LoVo (cell line): Measurements from ENCODE around the gene CORO2B.
"Not testable (repeated sequence)": the region's sequence is repeated elsewhere in the genome, so short reads cannot be mapped to it uniquely, and the experiment has no call there.

Experiments
- DNase-seq: peaks from one replicate; pipeline ENCODE4 v3.0.0-alpha.2; 2016; ENCODE audit warnings: low spot score

CORO2B gene

DNA sequence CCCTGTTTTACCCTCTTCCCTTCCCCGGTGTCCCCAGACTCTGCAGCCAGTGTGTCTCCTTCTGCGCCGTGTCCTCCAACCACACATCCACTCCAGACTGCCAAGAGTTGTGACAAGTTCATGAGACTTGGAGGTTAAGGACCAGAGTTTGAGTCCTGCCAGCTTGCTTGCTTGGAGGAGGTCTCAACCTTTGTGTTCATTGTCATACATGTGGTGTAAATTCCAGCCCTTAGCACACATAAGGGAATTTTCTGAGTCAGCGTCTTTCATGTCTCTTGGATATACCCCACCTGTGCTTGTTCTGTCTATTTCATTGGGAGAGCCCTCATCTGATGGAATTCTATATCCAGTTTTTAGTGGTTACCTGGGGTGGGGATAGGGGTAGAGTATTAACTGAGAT lies 13.3 kb downstream of the CORO2B start:
- no peak for DNase-seq

DNA sequence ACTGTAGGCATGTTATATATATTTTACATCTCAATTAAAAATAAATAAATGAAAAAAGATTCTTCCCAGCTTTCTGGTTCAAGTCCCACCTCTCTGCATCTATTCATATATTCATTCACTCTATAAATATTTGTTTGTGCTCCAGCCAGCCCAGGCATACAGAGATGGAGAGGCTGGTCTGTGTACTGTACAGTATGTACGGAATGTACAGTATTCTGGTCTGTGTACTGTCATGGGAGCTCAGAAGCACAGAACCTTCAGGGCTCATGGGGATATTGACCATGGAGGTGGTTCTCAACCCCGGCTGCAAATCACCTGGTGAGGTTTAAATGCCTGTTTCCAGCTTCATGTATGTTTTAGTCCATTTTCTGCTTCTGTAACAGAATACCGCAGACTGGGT lies 13.8 kb downstream of the CORO2B start:
- DNase-seq = no peak

- no peak for DNase-seq
Observed at GRCh38 chr15:68593341-68593740, 14.5 kb downstream of the CORO2B start.

GRCh38 chr15:68593828-68594532 lies 15.2 kb downstream of the CORO2B start:
- no peak for DNase-seq

DNA sequence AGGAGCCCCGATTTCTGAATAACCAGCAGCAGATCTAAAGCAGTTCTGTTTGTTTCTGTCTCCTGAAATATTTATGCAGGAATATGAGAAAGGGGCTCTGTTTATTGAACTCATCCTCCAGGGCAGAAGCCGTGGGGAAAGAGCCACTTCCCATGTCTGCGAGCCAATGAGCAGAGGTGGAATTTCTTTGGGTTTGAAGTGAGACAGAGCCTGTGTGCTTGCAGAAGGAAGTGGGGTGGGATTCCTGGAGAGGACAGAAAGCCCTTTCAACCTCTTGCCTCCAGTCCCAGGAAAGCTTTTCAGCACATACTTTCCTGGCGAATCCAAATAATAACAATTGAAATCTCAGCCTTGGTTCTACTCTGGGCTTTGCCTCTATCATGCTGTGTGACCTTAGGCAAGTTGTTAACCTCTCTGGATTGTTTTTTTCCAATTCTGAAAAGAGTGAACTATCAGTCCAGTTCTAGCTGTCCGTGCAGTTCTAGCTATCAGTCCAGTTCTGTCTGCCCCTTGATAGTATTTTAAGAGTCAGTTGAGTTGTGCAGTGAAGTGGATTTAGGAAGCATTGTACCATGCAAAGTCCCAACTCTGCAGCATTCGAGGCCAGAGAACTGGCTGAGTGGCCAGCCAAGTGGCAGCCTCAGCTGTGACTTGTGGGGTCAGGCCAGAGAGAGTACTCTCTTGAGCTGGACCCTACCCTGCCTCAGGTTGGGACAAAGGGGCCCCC lies 15.9 kb downstream of the CORO2B start:
- DNase-seq = no peak

DNA sequence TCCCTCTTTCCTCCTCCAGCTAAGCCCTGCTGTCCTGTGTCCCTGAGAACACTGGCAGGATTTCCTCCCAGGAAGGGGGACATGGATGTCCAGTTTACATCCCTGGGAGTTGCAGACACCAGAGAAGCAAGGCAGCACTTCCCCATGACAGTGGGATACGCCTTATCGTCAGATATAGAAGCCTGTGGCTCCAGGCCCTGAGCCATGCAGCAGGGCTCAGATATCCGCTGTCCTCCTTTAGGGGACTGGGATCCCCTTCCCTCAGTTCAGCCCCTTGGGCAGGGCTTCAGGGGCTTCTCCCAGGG lies 16.4 kb downstream of the CORO2B start:
- DNase-seq = no peak

DNA sequence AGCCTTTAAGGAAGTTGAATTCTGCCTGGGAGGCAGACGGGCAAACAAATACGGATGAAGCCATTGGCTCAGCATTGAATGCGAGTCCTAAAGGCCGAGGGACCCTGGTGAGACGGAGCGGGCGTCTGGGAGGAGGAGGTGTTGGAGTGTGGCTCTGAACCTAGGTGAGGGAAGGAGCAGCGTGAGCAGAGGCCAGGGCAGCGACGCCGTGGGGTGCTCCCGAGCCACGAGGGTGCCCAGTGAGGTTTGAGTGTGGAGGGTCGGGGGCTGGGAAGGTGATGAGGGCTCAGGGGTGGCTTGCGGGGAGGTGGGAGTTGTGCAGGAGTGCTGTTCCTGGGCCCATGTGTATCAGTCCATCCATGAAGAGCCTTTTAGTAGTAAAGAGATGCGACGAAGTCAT lies 17.0 kb downstream of the CORO2B start:
- DNase-seq = no peak

DNA sequence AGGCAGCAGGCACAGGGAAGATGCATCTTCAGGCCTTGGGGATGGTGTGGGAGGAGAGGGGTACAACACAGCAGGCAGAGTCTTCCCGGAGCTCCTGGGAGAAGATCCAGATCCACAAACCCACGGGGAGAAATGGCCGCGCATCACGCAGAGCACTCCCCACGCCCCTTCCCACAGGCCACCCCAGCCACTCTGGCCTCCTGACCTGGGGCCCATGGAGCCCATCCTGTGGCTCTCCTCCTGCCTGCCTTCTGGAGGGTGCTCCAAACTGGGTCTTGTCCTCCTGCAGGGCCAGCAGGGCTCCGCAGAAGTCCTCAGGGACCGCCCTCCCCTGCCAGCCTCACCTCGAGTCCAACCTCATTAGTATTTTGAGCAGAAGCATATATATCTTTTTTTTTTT lies 17.9 kb downstream of the CORO2B start:
- no peak for DNase-seq

DNA sequence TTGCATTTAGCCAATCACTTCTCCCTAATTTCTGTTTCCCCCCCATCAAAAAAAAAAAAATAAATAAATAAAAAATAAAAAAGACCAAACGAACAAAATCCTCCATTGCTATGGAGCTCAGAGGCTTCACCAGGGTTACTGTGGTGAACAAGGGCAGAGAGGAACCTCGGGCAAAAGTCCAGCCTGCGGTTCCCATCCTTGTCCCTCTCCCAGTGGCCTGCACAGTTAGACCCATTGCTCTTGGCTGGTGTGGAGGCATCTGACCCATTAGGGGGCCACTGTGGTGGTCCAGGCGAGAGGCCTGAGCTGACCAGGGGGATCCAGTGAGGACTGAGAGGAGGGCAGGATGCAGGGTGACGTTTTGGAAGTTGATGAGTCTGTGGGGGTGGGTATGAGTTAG lies 18.8 kb downstream of the CORO2B start:
- no peak for DNase-seq

DNA sequence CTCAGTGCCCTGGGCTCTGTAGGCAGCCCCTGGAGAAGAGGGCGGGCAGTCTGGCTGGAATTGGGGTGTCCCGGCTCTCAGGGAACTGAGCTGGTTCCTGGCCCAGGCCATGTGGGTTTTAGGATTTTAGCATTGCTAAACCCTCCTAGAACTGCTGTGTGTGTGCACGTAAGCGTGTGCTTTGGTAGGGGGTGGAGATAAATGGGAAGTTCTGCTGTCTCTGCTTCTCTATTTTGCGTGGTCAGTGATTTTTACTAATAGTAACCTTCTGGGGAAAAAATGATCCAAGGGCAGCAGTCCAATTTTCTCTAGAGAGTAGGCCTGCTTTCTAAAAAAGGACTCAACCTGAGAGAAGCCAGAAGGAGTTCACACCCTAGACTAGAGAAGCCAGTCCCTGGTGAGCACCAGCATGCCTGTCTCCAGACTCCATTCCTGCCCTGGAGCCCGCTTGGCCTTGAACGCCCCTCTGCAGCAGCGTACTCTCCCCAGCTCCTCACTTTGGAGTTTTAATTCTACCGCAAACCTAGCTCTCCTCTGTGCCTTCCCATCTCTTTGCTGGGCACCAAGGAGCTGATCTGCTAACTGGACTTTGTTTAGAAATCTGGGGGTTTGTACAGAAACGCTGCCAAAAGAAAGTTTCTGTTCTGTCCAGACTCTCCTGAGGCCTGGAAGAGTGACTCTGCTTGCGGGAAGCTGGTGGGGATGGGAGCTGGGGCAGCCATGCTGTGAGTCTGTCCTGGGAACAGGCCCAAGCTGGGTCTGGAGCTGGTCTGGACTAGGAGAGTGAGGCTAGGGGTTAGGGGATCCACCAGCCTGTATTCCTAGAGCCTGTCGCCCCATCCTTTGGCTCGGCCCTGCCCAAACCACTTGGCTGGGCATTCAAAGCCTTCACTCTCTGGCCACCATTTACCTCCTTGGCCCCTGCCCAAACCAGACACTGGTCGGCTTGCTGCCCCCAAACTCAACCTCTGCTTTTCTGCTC lies 19.7 kb downstream of the CORO2B start:
- DNase-seq = no peak

GRCh38 chr15:68599153-68599545 lies 20.4 kb downstream of the CORO2B start:
- DNase-seq = no peak

- DNase-seq = no peak
Observed at GRCh38 chr15:68599560-68600071, 20.8 kb downstream of the CORO2B start.

DNA sequence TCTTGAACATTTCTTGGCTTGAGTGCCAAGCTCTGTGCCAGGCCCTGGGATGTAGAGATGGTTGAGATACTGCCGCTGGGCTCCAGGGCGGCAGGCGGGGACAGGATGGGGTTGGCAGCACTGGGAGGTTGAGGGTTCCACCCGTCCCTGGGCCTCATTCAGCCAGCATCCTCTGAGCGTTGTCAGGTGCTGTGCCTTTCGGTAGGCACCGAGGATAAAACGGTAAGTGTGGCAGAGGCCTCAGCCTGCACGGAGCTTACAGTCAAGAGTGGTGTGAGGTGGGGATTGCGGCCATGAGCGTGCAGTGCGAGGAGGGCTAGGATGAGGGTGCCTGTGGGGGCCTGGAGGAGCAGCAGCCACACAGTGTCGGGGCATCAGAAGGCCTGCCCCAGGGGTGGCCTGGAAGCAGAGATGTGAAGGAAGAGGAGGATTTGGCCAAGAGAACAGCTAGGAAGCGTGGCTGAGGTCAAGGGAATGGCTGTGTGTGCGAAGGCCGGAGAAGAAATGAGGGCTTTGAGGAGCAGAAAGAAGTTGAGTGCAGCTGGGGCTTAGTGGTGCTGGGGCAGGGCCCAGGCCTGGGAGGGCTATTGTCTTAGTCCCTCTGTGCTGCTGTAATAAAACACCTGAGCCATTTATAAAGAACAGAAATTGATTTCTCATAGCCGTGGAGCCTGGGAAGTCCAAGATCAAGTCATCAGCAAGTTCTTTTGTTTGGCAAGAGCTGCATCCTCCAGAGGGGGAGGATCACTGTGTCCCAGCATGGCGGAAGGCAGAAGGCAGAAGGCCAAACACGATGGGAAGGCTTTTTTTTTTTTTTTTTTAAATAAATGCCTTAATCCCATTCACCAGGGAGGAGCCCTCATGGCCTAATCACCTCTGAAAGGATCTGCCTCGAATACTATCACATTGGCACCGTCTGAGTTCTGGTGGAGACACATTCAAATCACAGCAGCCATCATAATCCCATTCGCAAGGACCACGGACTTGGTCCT lies 22.7 kb downstream of the CORO2B start:
- no peak for DNase-seq

DNA sequence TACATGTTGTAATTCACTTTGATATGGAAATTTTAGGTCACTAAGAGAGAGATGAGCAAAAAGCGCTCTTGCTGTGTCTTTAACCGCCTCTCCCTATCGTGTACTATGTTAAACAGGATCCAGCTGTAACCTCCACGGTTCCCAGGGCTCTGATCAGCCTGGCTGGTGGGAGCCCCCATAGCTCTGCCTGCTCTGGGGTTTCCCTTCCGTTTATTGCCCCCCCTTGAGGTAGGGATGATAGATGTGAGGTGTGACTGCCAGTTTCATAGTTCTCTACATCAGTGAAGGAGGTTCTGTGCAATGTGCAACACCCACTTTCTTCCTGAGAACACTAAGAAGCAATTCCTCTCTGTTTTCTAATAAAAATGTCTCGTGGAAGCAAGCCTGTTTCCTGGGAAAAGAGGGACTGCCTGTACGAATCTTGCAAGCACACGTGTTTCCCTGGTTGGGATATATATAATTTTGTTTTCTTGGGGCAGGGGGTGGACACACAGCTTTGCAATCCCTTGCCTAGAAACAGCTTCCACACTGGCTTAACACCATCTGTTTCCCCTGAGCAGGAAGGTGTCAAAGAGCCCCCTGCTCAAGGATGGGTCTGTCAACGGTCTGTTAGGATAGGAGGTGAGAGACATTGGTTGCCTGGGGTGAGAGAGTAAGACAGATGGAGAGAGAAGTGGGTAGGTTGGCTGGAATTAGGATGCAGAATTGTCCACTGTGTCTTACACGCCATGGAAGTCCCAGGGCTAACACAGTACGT lies 23.8 kb downstream of the CORO2B start:
- no peak for DNase-seq

DNA sequence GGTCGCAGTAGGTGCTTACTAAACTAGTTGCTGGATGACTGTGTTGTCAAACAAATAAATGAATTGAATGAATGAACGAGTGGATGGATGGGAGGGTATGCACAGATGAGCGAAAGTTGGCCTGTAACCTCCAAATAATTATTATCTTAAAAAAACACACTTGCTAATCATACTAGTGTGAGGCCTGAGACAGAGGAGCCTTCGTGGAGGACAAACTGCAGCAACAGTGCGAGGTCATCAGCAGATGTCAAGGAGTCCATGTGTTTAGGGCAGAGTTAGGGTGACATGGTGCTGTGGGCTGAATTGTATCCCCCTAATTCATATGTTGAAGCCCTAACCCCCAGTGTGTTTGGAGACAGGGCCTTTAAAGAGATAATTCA lies 24.4 kb downstream of the CORO2B start:
- DNase-seq = no peak

GRCh38 chr15:68603951-68604350 lies 25.2 kb downstream of the CORO2B start:
- DNase-seq = no peak

DNA sequence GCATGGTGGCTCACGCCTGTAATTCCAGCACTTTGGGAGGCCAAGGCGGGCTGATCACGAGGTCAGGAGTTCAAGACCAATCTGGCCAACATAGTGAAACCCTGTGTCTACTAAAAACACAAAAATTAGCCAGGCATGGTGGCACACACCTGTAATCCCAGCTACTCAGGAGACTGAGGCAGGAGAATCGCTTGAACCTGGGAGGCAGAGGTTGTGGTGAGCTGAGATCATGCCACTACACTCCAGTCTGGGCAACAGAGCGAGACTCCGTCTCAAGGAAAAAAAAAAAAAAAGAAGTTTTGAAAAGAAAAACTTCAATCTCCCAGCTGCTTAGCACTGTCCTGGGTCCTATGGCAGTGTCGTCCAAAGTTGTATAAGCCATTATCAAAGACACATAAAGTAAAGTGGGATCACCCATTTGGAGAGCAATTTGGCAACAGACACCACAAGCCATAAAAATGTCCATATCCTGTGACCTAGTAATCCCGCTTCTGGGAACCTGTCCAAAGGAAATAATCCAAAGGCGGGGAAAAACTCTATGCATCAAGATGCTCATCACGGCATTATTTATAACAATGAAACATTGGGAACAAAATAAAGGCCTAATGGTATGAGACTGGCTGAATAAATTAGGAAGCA lies 26.2 kb downstream of the CORO2B start:
- DNase-seq = not testable (repeated sequence)

GRCh38 chr15:68606375-68606774 lies 27.6 kb downstream of the CORO2B start:
- DNase-seq = no peak

GRCh38 chr15:68608206-68608843 lies 29.5 kb downstream of the CORO2B start:
- DNase-seq = no peak

DNA sequence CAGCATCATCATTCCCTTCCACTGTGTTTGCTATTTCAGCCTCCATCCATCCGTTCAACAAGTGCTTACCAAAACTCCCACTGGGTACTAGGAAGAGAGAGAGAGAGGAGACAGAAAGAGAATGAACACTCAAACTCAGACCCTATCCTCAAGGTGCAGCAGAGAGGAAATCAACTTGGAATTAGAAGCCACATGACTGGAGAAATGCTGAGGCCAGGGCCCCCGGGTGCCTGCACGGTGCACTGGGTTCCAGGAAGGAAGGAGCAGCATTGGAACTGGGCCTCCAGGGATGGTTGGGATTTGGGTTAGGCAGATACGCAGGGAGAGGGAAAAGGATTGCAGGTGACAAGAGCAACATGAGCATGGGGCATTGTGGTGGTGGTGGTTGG lies 30.0 kb downstream of the CORO2B start:
- DNase-seq = no peak
